ENCODE data around the gene CYSTM1. TPM values are rescaled to one million over a fixed set of nuclear protein-coding genes. Genes with fewer than 3 reads are reported as not detected.

Gene CYSTM1
- total RNA-seq, 2 donors from 2014 or later, result 56.8 to 97.2 TPM

DNA sequence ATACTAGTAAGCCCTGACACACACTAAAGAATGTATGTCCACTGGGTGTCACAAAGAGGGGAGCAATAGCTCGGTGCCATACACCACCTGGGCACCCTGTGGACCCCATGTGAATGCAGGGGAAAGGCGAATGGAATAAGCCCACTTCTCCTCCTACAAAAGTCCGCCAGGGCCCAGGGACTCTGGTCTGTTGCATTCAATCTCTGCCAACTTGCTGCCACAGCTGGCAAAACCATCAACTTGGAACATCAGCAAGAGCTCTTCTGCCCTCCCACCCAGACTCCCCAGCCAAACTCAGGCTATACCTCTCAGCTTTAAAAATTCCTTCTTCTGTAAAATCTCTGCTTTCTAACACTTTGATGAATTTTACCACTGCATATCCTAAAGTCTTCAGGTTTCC, 73.4 kb downstream of the CYSTM1 start:
- Histone ChIP-seq H3K27me3 (no peaks in the 10 kb centered on the region), H3K9me3 (no peaks in the 10 kb centered on the region), H3K27ac (no peak overlapping the region), H3K4me1 (peaks cover 15% of the 10 kb centered on the region), H3K36me3 (replicated peaks in 1 of 2; ENCODE audit: insufficient read depth in 1 of 2, low read depth in 2 of 2) (no peaks in the 10 kb centered on the region), H3K4me3 (no peak overlapping the region)
- DNase-seq (no peak), ATAC-seq (no peak)
- TF ChIP-seq POLR2A (IDR thresholded peaks at IDR 0.05), result no peak
- TF ChIP-seq, protein P1, sequence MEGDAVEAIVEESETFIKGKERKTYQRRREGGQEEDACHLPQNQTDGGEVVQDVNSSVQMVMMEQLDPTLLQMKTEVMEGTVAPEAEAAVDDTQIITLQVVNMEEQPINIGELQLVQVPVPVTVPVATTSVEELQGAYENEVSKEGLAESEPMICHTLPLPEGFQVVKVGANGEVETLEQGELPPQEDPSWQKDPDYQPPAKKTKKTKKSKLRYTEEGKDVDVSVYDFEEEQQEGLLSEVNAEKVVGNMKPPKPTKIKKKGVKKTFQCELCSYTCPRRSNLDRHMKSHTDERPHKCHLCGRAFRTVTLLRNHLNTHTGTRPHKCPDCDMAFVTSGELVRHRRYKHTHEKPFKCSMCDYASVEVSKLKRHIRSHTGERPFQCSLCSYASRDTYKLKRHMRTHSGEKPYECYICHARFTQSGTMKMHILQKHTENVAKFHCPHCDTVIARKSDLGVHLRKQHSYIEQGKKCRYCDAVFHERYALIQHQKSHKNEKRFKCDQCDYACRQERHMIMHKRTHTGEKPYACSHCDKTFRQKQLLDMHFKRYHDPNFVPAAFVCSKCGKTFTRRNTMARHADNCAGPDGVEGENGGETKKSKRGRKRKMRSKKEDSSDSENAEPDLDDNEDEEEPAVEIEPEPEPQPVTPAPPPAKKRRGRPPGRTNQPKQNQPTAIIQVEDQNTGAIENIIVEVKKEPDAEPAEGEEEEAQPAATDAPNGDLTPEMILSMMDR (IDR thresholded peaks at IDR 0.05), result no peak
- WGBS, 2 donors, result 63 to 83% methylated on average over 3 of the region's 3 CpGs
- intact Hi-C loops (cut with DNase I), result loop anchor here (5.0 kb wide), 1 partner anchor 109 kb away; no protein-coding TSS in a partner anchor

DNA sequence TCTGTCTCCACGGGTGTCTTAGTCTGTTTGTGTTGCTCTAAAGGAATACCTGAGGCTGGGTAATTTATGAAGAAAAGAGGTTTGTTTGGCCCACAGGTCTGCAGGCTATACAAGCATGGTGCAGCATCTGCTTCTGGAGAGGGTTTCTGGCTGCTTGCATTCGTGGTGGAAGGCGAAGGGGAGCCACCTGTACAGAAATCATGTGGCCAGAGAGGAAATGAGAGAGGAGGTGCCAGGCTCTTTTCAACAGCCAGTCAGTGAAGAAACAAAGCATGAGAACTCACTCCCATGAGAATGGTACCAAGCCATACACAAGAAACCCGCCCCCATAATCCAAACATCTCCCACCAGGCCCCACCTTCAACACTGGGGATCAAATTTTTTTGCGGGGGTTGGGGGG, 74.5 kb downstream of the CYSTM1 start:
- TF ChIP-seq POLR2A (IDR thresholded peaks at IDR 0.05), result no peak
- TF ChIP-seq, protein P1 (IDR thresholded peaks at IDR 0.05), result no peak
- ATAC-seq (no peak), DNase-seq (no peak)
- Histone ChIP-seq H3K36me3 (replicated peaks in 1 of 2; ENCODE audit: insufficient read depth in 1 of 2, low read depth in 2 of 2) (no peaks in the 10 kb centered on the region), H3K27me3 (no peaks in the 10 kb centered on the region), H3K27ac (no peak overlapping the region), H3K9me3 (no peaks in the 10 kb centered on the region), H3K4me3 (no peak overlapping the region), H3K4me1 (peaks cover 3% of the 10 kb centered on the region)
- intact Hi-C loops (cut with DNase I), result loop anchor here (5.0 kb wide), 1 partner anchor 108 kb away; no protein-coding TSS in a partner anchor
- WGBS, 2 donors, result 75 to 83% methylated on average over 5 of the region's 5 CpGs

DNA sequence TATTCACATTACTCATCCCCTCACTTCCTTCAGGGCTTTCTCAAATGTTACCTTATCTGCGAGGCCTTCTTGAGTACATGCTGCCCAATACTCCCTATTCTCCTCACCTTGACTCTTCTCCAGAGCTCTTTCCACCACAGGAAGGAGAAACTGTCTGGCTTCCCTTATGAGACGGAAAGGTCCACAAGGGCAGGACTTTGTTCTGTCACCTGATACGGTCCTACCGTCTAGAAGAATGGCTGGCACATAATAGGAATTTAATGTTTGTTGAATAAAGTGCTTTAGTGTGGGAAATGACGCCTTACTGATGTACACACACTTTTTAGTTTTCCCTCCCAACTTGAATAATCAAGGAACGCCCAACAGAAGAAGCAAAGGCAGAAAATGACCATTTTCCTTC, 75.4 kb downstream of the CYSTM1 start:
- DNase-seq (no peak), ATAC-seq (no peak)
- Histone ChIP-seq H3K9me3 (no peaks in the 10 kb centered on the region), H3K4me1 (no peaks in the 10 kb centered on the region), H3K36me3 (replicated peaks in 1 of 2; ENCODE audit: insufficient read depth in 1 of 2, low read depth in 2 of 2) (no peaks in the 10 kb centered on the region), H3K4me3 (no peak overlapping the region), H3K27me3 (no peaks in the 10 kb centered on the region), H3K27ac (no peak overlapping the region)
- intact Hi-C loops (cut with DNase I), result no loop called here
- WGBS, 2 donors, result 71 to 73% methylated on average over 6 of the region's 6 CpGs
- no peak for TF ChIP-seq POLR2A (IDR thresholded peaks at IDR 0.05)
- TF ChIP-seq, protein P1 (IDR thresholded peaks at IDR 0.05), result no peak

DNA sequence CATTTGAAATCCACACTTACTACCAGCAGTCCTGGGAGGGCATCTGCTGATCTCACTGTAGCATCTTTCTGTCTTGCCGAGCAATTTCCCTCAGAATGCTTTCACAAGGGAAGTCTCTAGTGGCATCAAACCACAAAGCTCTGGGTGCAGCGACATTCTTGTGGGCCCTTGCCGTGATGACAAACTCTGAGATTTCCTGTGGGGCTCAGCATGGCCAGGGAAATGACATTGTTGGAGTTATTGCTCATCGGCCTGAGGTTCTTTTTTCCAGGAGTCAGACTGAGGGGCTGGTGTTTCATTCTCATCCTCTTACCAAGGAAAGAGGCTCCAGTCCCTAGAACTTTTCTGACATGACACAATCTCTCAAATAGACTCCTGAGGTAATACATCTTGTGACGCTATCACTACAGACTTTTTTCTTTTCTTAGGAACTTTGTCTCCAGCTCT, 76.6 kb downstream of the CYSTM1 start:
- no peak for ATAC-seq
- Histone ChIP-seq H3K9me3 (no peaks in the 10 kb centered on the region), H3K36me3 (replicated peaks in 1 of 2; ENCODE audit: insufficient read depth in 1 of 2, low read depth in 2 of 2) (no peaks in the 10 kb centered on the region), H3K4me3 (no peak overlapping the region), H3K27me3 (no peaks in the 10 kb centered on the region), H3K27ac (peak overlapping the region in 1 of 4 donors; percentile 11), H3K4me1 (no peaks in the 10 kb centered on the region)
- DNase-seq, result peak in 1 of 4 donors; percentile 60
- intact Hi-C loops (cut with DNase I), result no loop called here
- TF ChIP-seq POLR2A (IDR thresholded peaks at IDR 0.05), result no peak
- TF ChIP-seq, protein P1 (IDR thresholded peaks at IDR 0.05), result no peak
- WGBS, 2 donors, result 72 to 93% methylated on average over 3 to 5 of the region's 5 CpGs

DNA sequence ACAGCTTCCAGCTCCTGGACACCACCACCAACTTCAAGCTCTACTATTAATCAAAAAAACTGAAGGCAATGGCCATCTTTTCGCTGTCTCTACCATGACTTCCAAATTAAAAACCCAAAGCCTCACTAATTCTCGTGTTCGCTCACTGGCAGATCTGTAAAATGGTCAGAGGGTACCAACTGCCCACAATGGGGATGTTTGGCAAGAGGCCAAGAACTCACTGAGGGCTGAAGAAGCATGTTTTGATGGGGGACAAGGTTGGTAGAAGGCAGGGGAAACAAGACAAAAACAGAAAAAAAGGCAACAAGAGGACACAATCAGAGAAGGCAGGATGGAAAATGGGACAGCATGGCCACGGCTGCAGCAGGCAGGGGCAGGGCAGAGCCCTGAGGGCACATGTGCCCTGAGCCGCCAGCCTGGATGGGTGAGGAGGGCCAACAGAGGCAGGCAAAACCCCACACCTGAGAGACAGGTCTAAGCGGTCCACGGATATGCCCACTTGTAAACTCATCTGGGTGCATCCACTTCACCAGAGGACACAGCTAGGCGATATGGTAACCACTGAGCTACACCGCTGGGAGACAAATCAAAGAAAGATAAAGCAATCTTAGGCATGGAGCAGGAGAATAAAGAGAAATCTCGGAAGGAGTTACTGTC, 77.6 kb downstream of the CYSTM1 start:
- WGBS, 2 donors, result 87 to 93% methylated on average over 10 of the region's 10 CpGs
- intact Hi-C loops (cut with DNase I), result no loop called here
- no peaks in the 10 kb centered on the region for H3K4me1 ChIP-seq
- H3K4me3 ChIP-seq, result no peak overlapping the region
- H3K27me3 ChIP-seq, result no peaks in the 10 kb centered on the region
- H3K27ac ChIP-seq, result no peak overlapping the region
- H3K9me3 ChIP-seq, result no peaks in the 10 kb centered on the region
- DNase-seq, result no peak
- no peaks in the 10 kb centered on the region for H3K36me3 ChIP-seq (replicated peaks in 1 of 2; ENCODE audit: insufficient read depth in 1 of 2, low read depth in 2 of 2)
- TF ChIP-seq, protein P1 (IDR thresholded peaks at IDR 0.05), result no peak
- no peak for TF ChIP-seq POLR2A (IDR thresholded peaks at IDR 0.05)
- no peak for ATAC-seq

Data from body of pancreas (tissue), 4 donors.